GM18502 (cell line): ENCODE results near the gene ATP6V1F.

Source experiments
- ATAC-seq: cut with Tn5 transposase; IDR thresholded peaks from one replicate; pipeline ENCODE4 v1.9.1; 2021; ENCODE audit warnings: mild to moderate bottlenecking; ENCODE audit not compliant: unreplicated experiment, poor library complexity

ATP6V1F gene

DNA sequence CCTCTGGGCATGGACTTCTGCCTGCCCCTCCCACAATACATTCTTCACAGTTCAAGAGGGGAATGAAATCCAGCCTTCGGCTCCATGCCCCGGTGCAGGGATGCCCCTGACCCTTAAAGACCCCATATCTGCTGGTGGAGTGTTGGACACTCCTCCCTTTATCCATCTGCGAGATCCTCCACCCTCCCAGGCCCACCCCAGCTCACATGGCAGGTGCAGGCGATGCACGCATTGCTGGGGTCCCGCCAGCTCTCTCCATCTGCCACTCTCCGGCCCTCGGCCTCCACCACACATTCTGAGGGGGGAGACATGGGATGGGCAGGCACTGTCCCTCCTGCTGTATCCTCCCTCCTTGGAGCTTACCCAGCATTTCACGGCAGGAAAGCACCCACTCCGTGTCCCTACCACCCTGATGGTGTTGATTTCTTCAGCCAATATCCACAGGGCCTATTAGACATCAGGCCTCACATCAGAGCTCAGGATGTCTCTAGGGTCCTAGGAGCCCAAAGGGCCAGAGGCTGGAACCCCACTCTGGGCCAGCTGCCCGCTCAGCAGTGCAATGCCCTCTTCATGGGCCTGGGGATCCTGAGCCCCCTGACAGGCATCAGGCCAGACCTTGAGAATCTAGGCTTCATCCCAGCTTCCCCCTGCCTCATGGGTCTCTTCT is 18.3 kb downstream of the ATP6V1F start:
- no peak for ATAC-seq

DNA sequence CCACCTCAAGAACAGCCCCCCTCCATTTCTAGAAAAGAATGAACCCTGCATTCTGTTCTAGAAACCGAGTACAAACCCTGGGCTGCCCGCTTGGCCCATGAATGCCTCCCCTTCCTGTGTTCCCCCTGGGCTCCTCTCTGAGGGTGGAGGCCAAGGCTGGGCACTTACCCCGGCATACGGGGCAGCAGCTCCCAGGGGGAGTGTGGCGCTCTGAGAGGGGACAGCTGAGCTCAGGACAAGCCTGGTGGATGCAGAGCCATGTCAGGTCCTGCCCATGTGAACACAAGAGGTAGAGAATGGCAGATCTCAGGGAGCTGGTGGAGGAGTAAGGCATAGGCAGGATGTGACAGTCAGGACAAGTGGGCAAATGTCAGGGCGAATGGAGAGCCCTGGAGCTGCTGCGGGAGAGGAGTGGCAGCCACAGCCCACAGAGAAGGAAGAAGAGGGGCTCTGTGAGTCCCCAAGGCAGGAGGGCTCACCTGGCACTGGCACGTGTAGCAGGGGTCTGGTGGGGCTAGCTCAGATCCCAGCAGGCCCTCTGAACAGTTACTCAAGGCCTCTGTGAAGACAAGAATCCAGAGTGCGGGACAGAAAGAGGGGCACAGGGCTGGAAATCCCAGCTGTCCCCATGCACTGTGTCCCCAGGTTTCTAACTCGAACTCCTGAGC is 18.9 kb downstream of the ATP6V1F start:
- no peak for ATAC-seq

DNA sequence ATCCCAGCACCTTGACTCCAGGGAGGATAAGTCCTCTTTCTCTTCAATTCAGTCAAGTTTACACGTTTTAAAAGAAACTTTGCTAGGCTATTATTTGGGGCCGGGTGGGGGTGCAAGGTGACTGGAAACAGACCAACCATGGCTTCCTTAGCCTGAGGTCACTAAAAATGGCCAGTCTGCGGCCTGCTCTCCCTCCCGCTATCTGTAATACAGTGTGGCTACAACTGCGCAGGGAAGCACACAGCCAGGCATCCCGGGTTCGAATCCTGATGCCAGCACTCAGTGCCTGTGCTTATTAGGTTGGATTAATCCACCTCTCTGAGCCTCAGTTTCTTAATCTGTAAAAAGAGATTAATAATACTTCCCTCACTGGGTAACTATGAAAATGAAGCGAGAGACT is 19.5 kb downstream of the ATP6V1F start:
- no peak for ATAC-seq

DNA sequence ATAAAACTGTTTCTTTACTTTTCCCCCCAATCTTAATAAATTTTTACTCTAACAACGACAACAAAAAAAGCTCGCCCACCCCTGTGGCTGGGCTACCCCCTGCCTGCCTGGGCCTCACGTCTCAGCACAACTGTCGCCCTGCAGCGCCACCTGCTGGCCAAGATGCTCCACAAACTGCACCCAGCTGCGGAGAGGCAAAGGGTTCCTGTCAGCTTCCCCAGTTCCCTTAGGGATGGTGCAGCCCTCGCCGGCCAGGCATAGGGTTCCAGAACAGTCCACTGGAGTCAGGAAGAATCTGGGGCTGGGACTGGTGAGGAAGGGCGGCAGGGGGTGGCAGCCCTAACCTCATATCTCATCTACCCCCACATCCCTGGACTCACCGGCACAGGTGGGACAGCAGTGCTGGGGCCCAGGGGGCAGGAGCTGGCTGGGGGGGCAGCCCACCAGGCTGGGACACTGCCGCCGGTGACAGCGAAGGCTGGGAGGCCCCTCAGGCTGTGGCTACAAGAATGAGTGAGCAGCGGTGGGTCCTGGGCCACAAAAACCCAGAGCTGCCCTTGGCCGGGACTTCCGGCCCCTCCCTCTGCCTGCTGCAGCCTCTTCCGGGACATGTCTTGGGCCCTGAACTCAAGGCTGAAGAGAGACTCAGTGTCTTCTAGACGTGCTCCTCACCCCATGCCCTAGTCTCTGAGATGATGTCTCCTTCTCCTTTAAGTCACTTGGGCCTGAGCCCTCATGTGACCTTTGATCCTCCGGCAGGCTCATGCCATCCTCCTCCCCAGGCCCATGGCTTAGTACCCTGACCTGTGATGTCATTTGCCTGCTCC is 21.2 kb downstream of the ATP6V1F start:
- peak; percentile 73 for ATAC-seq

DNA sequence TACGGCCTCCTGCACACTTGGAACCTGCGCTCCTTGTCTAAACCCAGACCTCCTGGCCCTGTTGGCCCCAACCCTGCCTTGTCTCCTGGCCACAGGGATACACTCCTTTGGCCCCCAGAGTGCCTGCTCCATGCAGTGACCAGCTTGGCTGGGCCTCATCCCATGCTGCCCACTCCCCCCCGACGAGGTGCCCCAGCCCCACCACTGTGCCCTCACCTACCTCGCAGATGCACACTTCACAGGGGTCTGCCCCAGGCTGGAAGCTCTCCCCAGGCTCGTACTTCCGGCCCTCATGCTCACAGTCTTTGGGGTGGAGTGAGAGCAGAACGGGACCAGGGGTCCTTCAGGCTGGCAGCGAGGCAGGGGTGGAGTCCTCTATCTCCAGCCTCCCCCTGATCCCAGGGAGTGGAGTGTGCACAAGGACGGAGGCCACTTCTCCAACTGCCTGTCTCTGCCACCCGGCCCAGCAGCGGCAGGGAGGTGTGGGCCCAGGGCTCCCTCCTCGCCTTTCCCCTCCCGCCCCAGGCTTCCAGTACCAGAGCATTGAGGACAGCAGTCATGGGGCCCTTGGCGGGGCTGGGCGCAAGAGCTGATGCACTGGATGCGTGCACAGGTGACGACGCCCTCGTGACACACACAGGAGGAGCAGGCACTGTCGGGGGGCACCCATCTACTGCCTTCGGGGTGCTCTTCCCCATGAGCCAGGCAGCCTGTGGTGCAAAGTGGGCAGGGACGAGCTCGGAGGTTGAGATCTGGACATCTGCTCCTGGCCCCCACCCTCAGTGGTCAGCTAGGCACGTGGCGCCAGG is 22.1 kb downstream of the ATP6V1F start:
- ATAC-seq: no peak

DNA sequence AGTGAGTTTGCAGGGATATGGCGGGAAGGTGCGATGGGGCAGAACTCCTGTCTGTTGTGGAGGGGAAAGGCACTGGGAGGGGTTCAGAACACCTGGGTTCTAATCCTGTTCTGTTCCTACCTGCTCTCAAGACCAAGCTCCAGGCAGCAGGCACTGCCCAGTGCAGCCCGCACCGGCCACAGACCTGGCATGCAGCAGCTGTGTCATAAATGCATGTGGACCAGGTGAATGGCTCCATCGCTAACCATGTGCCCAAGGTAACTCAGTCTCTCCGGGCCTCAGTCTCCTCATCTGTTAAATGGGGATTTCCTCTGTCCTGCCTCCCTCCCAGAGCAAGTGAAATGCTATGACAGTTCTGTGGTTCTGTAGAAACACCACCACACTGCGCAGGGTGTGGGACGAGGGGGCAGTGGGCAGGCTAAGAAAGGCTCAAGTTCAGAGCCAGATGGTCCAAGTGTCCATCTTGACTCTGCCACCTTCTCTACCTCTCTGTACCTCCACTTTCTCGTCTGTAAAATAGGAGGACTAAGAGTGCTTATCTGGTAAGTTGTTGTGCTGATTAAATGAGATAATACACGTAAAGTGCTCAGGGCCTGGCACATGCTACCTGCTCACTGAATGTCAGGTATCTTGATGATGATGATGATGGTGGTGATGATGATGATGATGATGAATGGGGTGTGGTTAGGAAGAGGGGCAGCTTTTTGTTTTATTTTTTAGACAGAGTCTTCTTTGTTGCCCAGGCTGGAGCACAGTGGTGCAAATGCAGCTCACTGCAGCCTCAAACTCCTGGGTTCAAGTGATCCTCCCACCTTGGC is 22.9 kb downstream of the ATP6V1F start:
- no peak for ATAC-seq

DNA sequence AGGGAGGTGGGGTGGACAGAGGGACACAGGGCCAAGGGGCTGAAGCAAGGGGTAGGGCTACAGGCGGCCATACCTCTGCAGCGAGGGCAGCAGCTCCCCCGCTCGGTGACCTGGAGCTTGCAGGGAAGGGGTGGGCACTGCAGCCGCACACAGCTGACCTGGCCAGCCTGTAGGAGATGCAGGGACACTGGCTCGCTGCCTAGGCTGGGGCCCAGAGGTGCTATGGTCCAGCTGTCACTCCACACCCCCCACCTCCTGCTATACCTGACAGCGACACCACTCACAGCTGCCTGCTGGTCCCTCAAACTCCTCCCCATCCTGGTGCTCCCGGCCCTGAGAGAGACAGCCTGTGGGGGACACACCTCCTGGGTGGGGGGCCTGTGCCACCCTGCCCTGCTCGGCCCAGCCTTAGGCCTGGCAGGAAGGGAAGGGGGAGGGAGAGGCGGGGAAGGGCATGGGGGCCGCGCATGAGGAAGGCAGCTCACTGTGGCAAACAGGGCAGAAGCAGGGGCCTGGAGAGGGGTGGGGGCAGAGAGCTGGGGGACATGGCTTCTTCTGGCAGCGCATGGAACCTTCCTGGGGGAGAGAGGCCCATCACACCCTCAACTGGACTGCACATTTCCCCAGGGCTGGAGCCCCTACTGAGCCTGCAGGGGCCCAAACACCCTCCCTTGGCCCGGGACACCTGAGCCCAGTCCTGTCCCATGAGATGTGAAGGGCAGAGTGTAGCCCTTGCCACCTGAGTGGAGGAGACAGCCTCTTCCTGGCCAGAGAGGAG is 23.9 kb downstream of the ATP6V1F start:
- no peak for ATAC-seq

DNA sequence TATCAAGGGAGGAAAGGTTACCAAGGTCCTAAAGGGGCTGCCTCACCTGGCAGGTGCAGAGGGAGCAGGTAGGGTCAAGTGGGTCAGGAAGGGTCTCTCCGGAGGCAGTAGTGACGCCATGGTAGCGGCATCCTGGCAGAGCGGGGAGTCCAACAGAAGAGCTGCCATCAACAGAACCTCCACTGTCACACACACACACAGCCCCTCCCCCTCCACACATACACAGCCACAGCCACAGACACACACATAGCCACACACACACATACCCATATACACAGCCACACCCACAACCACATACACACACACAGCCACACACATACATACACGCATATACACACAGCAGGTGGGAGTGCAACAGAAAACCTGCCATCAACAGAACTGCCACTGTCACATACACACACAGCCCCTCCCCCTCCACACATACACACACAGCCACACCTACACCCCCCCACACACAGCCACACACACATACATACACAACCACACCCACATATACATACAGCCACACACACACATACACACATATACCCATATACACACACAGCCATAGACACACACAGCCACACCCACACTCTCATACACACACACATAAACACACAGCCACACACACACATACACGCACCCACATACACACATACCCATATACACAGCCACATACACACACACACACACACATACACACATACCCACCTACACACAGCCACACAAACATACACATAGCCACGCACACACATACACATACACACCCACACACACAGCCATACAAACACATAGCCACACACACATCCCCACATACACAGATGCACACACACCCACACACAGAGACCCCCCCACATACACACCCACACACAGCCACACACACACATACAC is 24.7 kb downstream of the ATP6V1F start:
- ATAC-seq: no peak

DNA sequence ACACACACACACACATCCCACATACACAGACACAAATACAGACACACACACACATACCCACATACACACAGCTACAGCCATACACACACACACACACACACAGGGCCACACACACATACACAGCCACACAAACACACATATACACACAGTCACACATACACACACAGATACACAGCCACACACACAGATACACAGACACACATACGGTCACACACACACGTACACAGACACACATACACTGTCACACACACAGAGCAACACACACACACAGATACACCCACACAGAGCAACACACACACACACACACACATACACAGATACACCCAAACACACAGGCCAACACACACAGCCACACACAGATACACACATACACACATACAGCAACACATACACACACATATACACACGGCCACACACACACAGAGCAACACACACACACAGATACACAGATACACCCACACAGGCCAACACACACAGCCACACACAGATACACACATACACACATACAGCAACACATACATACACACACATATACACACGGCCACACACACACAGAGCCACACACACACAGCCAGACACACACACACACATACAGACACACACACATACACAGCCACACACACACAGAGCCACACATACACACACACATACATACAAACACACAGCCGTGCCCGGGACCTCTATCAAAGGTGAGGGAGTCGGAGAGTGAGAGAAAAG is 25.5 kb downstream of the ATP6V1F start:
- no peak for ATAC-seq

DNA sequence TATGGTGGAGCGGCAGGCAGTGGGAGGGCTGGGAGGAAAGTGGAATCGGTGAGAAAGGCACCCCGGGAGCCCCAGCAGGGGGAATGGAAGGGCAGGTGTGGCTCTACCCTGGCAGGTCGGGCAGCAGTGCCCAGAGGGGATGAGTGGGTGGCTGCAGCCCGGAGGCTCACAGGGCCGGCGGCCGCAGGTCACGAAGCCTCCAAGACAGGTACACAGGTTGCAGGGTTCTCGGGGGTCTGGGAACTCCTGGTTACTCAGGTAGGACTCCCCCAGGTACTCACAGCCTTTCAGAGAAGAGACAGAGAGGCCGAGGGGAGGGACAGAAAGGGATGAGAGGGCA is 26.1 kb downstream of the ATP6V1F start:
- ATAC-seq: no peak

DNA sequence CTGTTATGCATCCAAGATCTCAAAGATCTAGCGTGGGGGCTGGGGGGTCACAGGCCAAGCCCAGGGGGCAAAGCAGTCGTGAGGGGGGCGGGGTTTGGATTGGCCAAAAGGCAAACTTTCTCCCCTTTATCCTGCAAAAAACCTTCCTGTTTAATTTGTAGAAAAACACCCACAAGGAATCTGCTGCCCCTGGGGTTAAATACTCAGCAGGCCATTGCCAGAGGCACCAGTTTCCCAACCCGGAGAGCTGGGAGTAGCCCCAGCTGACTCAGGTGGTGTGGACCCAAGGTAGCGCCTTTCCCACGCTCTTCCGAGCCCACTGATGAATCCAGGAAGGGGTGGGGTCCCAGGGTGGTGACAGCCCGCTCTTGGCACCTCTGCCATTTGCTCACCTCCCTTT is 26.5 kb downstream of the ATP6V1F start:
- no peak for ATAC-seq

DNA sequence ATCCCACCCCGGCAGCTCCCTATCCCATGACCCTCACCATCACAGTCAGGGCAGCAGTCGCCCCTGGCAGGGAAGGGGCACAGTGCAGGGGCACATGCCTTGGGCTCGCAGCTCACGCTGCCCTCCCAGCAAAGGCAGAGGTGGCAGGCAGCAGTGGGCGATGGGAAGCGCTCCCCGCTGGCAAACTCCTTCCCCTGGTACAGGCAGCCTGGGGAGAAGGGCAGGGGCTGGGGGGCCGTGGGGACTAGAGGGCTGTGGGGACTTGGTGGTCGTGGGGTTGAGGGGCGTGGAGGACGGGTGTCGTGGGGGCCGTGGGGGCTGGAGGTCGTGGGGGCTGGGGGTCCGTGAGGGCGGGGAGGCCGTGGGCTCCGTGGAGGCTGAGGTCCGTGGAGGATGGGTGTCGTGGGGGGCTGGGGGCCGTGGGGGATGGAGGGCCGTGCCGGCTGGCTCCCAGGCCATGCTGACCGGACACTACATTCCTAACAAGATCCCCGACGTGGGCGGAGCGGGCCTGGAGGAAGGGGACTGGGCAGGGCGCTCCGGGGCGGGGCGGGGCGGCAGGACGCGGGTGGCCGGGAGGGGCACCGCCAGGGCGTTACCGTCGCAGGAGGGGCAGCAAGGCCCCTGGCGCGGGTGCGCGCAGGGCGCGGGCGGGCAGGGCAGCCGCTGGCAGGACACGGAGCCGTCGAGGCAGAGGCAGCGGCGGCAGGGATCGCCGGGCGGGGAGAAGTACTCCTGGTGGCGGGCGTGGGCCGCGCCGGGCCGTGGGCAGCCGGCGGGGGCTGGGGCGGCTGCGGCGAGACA is 27.9 kb downstream of the ATP6V1F start:
- ATAC-seq: no peak

DNA sequence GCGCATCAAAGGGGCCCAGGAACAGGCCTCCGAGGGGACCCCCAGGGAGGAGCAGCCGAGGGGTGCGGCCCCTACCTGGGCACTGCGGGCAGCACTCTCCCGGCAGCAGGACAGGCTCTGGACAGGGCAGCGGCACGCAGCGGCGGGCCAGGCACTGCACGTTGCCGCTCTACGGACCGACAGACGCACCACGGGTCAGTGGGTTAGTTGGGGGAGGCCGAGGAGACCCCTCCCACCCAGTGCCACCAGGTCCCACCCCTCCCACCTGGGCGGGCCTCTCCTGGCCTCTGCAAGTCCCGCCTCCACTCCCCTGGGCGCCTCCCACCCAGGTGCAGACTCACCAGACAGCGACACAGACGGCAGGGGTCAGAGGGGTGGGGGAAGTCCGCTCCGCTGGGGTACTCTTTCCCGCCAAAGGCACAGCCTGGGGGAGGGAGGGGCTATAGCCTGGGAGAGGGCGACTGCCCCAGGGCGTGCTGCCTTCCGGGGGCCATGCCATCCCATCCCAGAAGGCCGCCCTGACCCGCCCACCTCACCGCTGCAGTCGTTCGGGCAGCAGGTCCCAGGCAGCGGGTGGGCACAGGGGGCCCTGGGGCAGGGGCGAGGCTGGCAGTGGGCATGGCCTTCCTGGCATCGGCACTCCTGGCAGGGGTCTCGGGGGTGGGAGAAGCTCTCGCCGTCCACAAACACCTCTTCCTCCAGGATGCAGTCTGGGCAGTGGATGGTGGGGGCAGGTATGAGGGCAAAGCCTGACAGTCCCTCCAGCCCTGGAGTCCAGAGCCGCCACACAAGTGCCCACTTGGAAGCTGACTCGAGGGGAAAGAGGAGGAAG is 28.7 kb downstream of the ATP6V1F start:
- no peak for ATAC-seq

DNA sequence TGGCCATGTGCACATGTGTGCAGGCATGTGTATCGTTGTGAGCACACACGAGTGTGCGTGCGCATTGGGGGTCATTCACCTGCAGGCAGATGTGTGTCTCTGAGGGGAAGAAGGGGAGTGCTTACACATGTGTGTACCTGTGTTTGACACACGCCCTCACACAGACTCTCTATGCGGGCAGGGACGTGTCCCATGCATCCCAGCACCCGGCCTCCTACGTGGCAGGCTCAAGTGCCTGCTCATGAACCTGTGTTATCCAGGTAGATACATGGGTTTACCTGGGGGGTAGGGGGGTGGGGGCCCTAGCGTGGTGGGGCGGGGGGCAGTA is 29.2 kb downstream of the ATP6V1F start:
- ATAC-seq: no peak

DNA sequence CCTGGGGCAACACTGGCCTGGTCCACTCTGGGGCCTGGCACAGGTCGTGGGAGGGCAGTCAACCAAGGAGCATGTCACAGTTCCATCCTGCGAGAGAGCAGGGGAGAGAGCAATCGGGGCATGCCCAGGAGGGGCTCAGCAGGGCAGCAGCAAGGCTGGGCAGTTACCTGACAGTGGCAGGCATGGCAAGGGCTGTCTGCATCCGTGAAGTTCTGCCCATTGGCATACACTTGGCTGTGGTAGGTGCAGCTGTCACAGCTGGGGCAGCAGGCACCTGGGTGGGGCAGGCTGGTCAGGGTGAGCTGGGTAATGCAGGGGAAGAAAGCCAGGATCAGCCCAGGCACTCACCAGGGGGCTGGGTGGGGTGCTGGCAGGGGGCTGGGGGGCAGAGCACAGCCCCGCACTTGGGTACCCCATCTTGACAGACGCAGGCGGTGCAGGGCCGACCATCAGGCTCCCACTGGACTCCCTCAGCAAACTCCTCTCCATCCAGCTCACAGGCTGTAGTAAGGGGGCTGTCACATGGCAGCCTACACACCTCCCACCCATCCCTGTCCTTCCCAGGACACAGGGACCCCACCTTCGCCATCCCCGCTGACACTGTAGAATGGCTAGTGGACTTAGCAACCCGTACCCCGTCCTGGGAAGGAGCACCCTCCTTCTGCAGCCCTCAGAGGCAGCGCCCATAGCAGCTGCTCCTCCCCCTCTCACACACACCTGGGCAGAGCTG is 30.0 kb downstream of the ATP6V1F start:
- no peak for ATAC-seq
